RWPE2 (cell line): Measurements from ENCODE around the gene ELAVL1.

Source experiments
- ATAC-seq: fragments of 200-7000 bp; cut with Tn5 transposase; 3 replicates; pipeline ENCODE4 v1.9.1; 2021; ENCODE audit warnings: low read depth
- DNase-seq: peaks from one replicate; pipeline ENCODE4 v3.0.0-alpha.2; 2020; ENCODE audit warnings: low spot score
- H3K27ac ChIP-seq: fragments of 450-650 bp; 2 replicates; pipeline ENCODE4 v1.5.1; 2017; ENCODE audit warnings: mild to moderate bottlenecking; ENCODE audit not compliant: poor library complexity, severe bottlenecking
- H3K27me3 ChIP-seq: fragments of 250-450 bp; sonication (Bioruptor Pico); 2 replicates; pipeline ENCODE4 v1.5.1; 2021; ENCODE audit warnings: mild to moderate bottlenecking, moderate library complexity; ENCODE audit not compliant: insufficient read depth, poor library complexity, severe bottlenecking
- H3K36me3 ChIP-seq: fragments of 250-450 bp; sonication (Bioruptor Pico); 2 replicates; pipeline ENCODE4 v1.5.1; 2020; ENCODE audit warnings: low read depth, mild to moderate bottlenecking, moderate library complexity
- H3K4me1 ChIP-seq: fragments of 250-450 bp; sonication (Bioruptor Pico); 2 replicates; pipeline ENCODE4 v1.5.1; 2021; ENCODE audit warnings: mild to moderate bottlenecking, moderate library complexity; ENCODE audit not compliant: insufficient read depth, poor library complexity, severe bottlenecking
- H3K4me3 ChIP-seq: fragments of 250-450 bp; sonication (Bioruptor Pico); 2 replicates; pipeline ENCODE4 v1.5.1; 2021; ENCODE audit warnings: mild to moderate bottlenecking, moderate library complexity; ENCODE audit not compliant: severe bottlenecking
- H3K9me3 ChIP-seq: fragments of 250-450 bp; sonication (Bioruptor Pico); 2 replicates; pipeline ENCODE4 v1.5.1; 2021; ENCODE audit warnings: mild to moderate bottlenecking, moderate library complexity; ENCODE audit not compliant: severe bottlenecking
- TF ChIP-seq, protein P1 (sequence below): fragments of 450-650 bp; IDR thresholded peaks from one replicate; pipeline ENCODE4 v1.5.1; 2017; ENCODE audit warnings: mild to moderate bottlenecking, moderate library complexity; ENCODE audit not compliant: poor library complexity, severe bottlenecking

The ELAVL1 gene

DNA sequence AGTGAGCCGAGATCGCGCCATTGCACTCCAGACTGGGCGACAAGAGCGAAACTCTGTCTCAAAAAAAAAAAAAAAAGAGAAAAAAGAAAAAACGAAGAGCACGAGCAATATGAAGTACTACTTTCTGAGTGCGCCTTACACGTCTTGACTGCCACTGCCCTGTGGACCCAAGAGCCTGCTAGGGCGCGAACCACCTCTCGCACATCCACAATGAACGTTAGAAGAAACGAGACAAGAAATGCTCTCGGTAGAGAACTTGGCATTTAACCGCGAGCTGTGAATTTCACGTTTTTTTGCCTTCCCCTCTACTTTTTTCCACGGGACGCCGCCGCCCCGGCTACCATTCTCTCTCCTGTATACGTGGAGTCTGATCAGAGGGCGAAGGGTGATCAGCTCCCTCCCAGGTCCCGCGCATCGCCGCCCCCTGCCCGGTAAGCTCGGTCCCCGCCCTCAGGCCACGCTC lies 62.4 kb downstream of the ELAVL1 start:
- peak overlapping the region; percentile 81 for H3K4me3 ChIP-seq
- peaks cover 32% of the 10 kb centered on the region for H3K36me3 ChIP-seq
- ATAC-seq (peak; percentile 4; the same call in 2 of the 3 replicates), DNase-seq (no peak)
- H3K4me1 ChIP-seq, result no peaks in the 10 kb centered on the region
- no peaks in the 10 kb centered on the region for H3K9me3 ChIP-seq
- no peaks in the 10 kb centered on the region for H3K27me3 ChIP-seq
- H3K27ac ChIP-seq, result peak overlapping the region; percentile 46
- TF ChIP-seq, protein P1, sequence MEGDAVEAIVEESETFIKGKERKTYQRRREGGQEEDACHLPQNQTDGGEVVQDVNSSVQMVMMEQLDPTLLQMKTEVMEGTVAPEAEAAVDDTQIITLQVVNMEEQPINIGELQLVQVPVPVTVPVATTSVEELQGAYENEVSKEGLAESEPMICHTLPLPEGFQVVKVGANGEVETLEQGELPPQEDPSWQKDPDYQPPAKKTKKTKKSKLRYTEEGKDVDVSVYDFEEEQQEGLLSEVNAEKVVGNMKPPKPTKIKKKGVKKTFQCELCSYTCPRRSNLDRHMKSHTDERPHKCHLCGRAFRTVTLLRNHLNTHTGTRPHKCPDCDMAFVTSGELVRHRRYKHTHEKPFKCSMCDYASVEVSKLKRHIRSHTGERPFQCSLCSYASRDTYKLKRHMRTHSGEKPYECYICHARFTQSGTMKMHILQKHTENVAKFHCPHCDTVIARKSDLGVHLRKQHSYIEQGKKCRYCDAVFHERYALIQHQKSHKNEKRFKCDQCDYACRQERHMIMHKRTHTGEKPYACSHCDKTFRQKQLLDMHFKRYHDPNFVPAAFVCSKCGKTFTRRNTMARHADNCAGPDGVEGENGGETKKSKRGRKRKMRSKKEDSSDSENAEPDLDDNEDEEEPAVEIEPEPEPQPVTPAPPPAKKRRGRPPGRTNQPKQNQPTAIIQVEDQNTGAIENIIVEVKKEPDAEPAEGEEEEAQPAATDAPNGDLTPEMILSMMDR, result no peak

DNA sequence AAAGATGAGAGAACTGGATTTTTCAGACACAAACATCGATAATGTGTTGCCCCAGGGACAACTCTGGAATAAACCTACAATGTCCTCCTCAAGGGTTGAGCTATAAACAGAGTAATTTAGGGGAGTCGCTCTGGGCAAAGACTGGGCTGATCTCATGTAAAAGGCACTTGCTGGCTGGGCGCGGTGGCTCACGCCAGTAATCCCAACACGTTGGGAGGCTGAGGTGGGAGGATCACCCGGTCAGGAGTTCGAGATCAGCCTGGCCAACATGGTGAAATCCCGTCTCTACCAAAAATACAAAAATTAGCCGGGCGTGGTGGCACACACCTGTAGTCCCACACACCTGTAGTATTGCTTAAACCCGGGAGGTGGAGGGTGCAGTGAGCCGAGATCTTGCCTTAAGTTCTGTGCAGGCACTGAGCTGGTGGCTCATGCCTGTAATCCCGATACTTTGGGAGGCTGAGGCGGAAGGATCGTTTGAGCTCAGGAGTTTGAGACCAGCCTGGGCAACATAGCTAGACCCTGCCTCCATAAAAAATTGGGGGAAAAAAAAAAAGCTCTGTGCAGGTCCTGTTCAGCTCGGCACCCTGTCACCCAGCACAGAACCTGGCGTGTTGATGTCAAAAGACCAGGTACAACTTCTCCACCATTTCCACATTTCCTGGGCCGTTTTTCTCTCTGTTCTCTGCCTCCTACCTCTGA lies 63.4 kb downstream of the ELAVL1 start:
- Histone ChIP-seq H3K4me1 (no peaks in the 10 kb centered on the region), H3K36me3 (peaks cover 42% of the 10 kb centered on the region), H3K9me3 (no peaks in the 10 kb centered on the region), H3K27me3 (no peaks in the 10 kb centered on the region), H3K4me3 (no peak overlapping the region), H3K27ac (no peak overlapping the region)
- DNase-seq (no peak), ATAC-seq (no peak)
- TF ChIP-seq, protein P1, result no peak

DNA sequence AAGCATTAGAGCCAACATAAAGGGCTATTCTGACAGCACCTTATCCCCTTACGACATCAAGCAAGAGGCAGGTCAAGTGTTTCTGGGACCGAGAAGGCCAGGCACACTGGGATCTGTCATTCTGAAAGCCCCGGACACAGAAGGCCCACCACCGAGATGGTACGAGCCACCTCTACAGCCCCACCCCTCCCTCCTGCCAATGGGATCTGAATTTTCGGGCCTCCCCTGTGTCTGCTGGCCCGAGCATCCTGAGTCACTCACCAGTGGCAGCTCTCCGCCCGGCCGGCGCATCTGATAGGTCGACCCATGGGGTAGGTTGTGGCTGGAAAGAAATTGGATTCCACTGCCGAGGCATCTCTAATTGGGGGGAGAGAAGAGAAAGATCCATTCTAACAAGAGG lies 64.6 kb downstream of the ELAVL1 start:
- no peaks in the 10 kb centered on the region for H3K4me1 ChIP-seq
- TF ChIP-seq, protein P1, result no peak
- ATAC-seq (no peak), DNase-seq (no peak)
- H3K36me3 ChIP-seq, result peaks cover 54% of the 10 kb centered on the region
- no peaks in the 10 kb centered on the region for H3K27me3 ChIP-seq
- no peak overlapping the region for H3K4me3 ChIP-seq
- no peaks in the 10 kb centered on the region for H3K9me3 ChIP-seq
- H3K27ac ChIP-seq, result no peak overlapping the region

DNA sequence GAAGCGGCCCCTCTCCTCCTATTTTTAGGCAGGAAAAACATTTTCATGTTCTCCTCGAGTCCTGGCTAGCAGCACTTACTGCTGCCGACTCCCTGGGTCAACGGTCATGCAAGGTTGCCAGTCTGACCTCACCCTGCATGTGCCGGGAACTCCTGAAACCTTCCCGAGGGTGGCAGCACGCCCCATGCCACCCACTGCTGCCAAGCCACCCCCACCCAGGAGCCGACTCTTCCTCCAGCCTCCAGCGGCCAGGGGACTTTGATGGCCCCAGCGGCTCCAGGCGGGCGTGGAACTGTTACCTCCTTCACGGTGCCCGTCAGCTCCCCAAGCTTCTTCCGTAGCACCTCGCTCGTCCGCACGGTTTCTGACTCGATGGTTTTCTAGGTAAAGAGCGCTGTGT lies 70.7 kb downstream of the ELAVL1 start:
- no peak overlapping the region for H3K27ac ChIP-seq
- H3K36me3 ChIP-seq, result peaks cover 87% of the 10 kb centered on the region
- H3K9me3 ChIP-seq, result no peaks in the 10 kb centered on the region
- H3K4me1 ChIP-seq, result peaks cover 2% of the 10 kb centered on the region
- ATAC-seq (no peak), DNase-seq (no peak)
- TF ChIP-seq, protein P1, result no peak
- H3K27me3 ChIP-seq, result no peaks in the 10 kb centered on the region
- no peak overlapping the region for H3K4me3 ChIP-seq
